Renal cortex interstitium (tissue), 11 donors: ENCODE results near the gene UQCRC2. TPM values are rescaled to one million over a fixed set of nuclear protein-coding genes. Genes with fewer than 3 reads are reported as not detected.
"Not testable (repeated sequence)": the region's sequence is repeated elsewhere in the genome, so short reads cannot be mapped to it uniquely, and the experiment has no call there.

ENCODE experiments used
- DNase-seq, 11 donors: peaks; one replicate each; pipeline ENCODE4 v3.0.0-alpha.2; 2013; ENCODE audit warnings: low read depth in 9 of 11, low spot score in 4 of 11; ENCODE audit errors: extremely low read depth in 1 of 11
- polyA plus RNA-seq, 3 donors: library from polyadenylated mRNA; unstranded; fragments of 120-200 nt; gene quantifications; one replicate each; pipeline ENCODE4 v1.2.1, GENCODE V29; 2013; ENCODE audit not compliant: insufficient read length in 3 of 3

Gene UQCRC2
- polyA plus RNA-seq, 3 donors, result 286 to 329 (median 329) TPM

DNA sequence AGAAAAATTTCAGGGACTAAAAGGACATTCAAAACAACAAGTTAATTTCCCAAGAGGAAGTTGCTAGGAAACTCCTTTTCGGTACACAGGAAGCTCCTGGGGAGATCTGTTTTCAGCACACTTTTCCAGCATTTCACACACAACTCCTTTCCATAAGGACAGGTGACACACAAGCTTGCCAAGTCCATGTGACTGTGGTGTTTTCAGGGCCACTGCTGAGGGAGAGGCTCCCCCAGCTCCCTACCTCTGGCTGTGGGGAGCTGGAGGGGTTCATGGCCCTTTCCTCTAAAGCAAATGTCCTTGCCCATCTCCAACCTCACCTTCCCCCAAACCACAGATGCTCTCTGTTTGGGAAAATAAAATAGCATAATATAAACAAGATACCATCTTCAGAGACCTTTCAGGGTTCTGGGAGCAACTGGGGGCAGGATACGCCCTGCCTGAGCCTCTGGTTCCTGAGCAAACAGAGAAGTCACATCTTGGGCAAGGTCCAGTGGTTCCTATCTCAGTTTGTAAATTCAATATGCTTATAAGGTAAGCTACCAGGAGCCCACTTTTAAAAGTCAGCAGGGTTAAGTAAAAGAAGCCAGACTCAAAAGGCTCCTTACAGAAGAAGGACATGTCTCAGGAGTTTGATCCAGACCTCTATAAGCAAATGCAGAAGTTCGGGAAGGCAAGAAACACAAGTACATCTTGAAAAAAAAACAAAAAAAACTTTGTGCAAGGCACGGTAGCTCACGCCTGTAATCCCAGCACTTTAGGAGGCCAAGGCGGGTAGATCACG, 44.7 kb downstream of the UQCRC2 start:
- no peak for DNase-seq

DNA sequence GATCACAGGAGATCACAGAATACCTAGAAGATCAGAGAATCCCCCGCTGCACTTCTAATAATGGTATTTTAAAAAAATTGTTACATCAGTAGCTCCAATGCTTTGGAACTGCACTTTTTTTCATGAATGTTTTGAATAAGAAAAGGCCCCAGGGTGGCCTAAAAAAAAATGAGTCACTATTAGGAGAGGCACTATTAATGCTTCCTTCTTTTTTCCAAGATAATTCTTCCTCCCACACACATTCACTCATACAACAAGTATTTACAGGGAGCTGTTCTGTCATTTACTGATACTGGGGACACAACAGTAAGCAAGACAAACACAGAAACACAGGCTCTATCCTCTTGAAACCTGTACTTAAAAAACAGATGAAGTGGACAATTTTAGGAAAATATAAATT, 48.4 kb downstream of the UQCRC2 start:
- no peak for DNase-seq

DNA sequence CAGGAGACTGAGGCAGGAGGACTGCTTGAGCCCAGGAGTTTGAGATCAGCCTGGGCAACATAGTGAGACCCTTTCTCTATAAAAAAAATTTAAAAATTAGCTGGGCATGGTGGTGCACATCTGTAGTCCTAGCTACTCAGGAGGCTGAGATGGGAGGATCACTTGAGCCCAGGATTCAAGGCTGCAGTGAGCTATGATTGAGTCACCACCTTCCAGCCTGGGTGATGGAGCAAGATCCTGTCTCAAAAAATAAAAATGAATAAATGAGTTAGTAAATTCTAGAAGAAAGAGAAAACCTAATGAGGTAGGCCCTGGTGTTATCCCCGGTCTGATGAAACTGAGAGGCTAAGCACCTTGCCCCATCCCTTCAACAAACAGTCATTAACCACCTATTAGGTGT, 48.9 kb downstream of the UQCRC2 start:
- DNase-seq, result not testable (repeated sequence)

GRCh38 chr16:22003195-22003594, 50.0 kb downstream of the UQCRC2 start:
- DNase-seq, result no peak

DNA sequence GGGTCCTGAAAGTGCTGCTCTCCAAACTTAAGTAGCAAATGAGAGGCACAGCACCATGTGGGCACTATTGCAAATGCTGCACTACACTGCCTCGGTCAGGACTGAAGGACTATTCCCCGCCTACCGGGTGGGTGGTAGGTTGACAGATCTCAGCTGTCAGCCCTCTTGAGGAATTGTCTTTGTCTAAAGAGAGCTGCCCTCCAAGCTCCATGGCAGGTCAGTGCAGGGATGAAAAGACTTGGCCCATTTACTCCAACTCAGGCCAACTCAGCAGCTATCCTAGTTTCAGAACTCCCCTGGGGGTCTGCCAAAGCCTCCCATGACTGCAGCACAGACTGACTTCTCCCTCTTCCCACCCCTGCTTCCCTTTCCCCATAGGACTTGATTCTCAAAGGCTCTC, 51.2 kb downstream of the UQCRC2 start:
- DNase-seq, result no peak

DNA sequence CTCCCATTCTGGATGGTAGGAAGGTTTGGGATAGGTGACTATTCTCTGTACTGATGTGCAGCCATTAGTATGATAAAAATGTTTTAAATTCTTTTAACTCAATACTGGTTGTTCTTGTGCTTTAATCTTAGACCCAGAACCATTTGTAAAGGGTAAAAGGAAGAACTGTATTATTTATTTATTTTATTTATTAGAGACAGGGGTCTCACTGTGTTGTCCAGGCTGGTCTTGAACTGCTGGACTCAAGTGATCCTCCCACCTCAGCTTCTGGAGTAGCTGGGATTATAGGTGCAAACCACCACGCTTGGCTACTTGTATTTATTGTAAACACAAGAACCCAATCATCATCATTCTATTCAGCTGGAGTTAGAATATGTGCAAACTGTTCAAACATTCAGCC, 52.6 kb downstream of the UQCRC2 start:
- DNase-seq, result no peak

DNA sequence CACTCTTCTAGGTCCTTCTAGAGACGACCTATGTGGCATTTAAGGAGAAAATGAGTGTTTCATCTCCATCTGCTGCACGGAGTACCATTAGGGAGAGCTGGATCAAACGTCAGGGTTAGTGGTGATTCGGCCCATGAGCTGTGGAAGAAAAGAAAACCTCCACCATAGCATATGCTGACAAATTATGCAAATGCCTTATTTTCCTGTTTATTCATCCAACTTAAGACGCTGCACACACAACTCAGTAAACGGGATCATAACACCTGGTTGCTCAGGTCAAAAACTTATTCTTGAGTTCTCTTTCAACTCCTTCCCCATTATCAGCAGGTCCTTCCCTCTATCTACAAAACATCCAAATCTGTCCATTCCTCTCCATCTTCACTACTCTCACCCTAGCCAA, 53.5 kb downstream of the UQCRC2 start:
- DNase-seq, result no peak

DNA sequence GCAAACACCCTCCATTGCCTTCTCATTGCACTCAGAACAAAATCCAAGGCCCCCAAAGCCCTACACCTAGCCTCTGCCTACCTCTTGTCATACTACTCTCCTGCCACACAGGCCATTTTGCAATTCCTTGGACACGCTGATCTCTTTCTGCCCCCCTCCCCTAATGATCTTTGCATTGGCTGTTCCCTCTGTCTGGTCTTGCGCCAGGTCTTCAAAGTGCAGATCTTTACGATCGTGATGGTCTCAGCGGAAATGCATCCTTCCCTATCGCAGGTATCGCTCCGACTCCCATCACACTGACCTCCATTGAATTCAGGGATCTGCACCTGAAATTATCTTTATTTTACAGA, 54.0 kb downstream of the UQCRC2 start:
- DNase-seq, result no peak

DNA sequence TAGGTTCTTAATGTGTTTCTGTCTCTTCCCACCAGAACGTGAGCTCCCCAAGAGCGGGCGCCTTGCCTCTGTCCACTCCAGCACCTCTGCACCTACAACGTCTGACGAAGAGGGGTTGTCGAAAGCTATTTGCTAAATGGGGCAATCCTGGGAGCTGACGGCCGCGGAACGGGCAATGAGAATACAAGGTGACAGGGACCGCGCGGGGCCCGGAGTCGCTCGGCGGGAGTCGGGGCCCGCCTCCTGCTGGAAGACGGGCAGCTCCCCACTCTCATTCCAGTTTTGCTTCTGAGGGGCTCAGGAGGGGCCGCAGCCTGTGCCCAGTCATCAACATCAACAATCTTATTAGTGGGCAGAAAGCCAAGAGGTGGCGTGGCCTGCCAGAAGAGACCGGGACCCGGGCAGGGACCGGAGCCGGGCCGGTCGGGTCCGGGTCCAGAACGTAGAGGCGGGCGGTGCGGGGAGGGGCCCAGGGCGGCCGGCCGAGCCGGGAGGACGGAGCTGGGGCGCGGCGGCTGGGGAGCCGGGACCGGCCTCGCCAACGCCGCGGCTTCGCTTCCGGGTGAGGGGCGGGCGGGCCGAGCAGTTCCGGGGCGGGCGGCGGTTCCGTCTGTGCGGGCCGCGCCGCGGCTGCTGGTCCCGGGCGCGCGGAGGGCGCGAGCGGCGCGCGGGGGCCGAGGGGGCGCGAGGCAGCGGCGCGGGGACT, 54.5 kb downstream of the UQCRC2 start, which contains the start of gene MOSMO:
TSS of gene MOSMO (plus strand) at position 603 of the 706 bp plus-strand sequence. CDS start 191 bp downstream, outside the sequence.
- no peak for DNase-seq

DNA sequence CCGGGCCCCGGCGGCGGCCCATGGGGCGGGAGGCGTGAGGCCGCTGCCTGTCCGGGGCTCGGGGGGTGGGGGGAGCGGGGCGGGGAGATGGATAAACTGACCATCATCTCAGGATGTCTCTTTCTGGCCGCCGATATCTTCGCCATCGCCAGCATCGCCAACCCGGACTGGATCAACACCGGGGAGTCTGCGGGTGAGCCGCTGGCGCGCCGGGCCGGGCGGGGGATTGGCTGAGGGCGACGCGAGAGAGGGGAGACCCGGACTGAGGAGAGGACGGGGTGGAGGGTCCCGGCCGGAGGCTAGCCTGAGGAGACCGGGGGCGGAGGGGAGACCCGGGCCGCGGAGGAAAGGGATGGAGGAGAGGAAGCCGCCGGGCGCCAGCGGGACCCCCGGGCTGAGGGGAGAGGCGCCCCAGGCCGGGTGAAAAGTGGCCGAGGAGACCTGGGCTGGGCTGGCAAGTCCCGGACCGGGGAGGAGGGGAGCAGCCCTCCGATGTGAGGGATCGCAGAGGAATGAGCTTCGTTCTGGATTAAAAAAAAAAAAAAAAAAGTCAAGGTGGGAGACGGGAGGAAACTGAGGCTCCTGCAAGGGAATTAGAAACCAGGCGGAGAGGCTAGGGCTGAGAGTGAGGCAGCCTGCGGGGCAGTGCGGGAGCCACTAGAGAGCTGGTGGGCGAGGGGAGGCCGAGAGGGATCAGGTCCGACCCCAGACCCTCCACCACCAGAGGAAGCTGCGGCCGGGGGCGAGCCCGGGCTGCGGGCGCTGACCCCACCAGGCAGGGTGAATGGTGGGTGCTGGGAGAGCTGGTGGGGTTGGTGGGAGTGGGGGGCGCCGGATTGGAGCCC, 55.3 kb downstream of the UQCRC2 start:
- no peak for DNase-seq

- DNase-seq, result no peak
Measured at GRCh38 chr16:22010902-22011301, 57.7 kb downstream of the UQCRC2 start.

GRCh38 chr16:22012241-22012640, 59.1 kb downstream of the UQCRC2 start:
- DNase-seq, result no peak

DNA sequence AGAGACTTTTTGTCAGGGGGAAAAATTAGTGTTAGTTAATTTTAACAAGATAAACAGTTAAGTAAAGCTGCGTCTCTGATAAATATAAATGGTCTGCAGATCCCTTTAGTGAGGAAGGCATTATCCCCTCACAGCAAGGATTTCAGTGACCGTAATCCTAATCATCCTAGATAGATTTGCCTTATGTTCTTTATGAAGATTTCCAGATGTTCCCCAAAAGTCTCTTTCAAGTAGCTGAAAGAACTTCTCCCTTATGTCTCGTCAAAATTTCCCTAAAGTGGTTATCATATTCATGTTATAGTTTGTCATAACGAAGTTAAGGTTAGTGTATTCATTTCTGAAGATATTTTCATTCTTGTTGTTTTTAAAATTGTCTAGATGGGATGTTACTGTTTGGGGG, 60.3 kb downstream of the UQCRC2 start:
- DNase-seq, result no peak

DNA sequence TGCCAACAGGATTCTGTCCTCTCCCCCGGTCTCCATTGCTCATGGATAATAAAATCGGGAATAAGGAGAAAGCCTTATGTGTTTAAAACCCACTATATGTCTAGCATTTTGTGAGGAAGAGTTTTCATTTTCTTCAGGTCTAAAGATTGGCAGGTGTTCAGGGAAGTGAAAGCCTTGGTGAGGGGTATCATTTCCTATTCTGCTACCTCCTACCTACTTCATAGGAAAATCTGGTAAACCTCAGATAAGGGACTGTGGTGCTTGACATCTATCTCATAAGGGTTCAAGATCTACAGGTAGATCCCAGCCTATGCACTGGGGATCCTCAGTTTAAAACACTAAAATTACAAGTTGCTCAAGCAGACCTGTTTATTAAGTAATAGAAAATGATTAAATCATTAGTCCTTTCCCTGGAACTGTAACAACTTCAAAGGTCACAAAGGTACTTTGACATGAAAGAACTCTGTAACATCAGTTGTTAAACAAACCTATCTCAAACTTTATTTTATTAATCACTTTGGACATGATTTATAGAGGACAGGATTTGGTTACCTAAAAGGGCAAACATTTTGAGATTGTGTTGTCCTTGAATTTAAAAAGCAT, 61.2 kb downstream of the UQCRC2 start:
- no peak for DNase-seq

- DNase-seq, result no peak
Measured at GRCh38 chr16:22016927-22017326, 63.8 kb downstream of the UQCRC2 start.

- no peak for DNase-seq
Measured at GRCh38 chr16:22018559-22018958, 65.4 kb downstream of the UQCRC2 start.

- no peak for DNase-seq
Measured at GRCh38 chr16:22022151-22022550, 69.0 kb downstream of the UQCRC2 start.

- DNase-seq, result no peak
Measured at GRCh38 chr16:22023505-22023904, 70.3 kb downstream of the UQCRC2 start.

GRCh38 chr16:22024785-22025184, 71.6 kb downstream of the UQCRC2 start:
- DNase-seq, result not testable (repeated sequence)
